Measurements from ENCODE around the gene GGCX.

DNA sequence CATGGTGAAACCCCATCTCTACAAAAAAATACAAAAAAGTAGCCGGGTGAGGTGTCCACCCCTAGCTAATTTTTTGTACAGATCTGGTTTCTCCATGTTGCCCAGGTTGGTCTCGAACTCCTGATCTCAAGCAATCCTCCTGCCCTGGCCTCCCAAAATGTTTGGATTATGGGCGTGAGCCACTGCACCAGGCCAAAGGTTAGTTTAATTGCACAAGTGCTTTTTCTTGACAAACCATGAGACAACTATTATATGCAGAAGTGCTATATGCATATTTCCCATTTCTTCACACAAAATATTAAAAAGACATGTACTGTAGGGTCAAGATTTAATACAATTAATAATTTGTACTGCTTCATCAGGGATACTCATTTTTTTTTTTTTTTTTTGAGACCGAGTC, 5.0 kb upstream of the GGCX start:
- TF ChIP-seq POLR2A (IDR thresholded peaks at IDR 0.05; ENCODE audit: low read depth, low read length) (no peak), POLR2AphosphoS5 (IDR thresholded peaks at IDR 0.05; ENCODE audit: low read depth, low read length) (no peak)
